ENCODE results near the gene VDAC1. TPM values are rescaled to one million over a fixed set of nuclear protein-coding genes. Genes with fewer than 3 reads are reported as not detected.

VDAC1 gene
- total RNA-seq, 1 donor from 2014 or later = 132 TPM

DNA sequence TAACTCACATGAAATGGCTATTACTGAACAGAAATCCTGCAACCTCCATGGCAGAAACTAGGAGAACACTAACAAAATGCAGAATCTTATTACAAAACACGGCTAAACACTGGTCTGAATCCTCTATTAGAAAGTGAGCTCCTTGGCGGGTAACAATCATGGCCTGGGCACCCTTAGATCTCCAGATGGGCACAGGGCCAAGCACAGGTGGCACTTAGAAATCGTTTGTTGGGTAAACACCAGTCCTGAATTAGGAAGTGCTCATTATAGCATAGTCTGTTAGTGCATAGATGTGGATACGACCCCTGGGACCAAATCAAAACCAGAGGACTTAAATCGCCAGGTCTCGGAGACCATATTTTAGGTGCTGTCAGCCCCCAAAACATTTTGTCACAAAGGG is 14.4 kb downstream of the VDAC1 start:
- no peaks in the 10 kb centered on the region for H3K36me3 Mint-ChIP-seq (ENCODE audit: unreplicated experiment)

DNA sequence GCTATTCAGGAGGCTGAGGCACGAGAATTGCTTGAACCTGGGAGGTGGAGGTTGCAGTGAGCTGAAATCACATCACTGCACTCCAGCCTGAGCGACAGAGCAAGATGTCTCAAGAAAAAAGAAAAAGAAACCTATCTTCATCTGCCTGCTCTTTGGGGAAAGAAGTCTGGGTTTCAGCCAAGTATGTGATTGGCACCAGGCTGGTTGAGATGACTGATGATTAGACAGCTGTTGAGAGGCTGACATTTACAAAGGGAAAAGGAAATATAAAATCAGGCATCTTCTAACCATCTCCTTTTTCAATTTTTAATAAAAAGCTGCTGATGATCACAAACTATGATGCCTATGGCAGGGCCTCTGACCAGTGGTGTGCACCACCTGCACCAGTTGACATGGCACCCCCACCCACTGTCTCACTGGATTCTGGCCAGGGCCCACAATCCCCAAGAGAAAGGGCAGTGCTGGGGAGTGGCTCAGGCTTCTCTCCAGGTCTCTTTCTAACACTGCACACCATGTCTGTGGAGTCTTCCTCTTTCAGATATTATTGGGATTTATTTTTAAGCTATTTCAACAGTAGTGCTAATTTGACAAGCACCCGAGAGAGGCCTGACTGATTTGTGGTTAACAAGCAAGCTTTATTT is 19.1 kb downstream of the VDAC1 start:
- TF ChIP-seq, protein P1, sequence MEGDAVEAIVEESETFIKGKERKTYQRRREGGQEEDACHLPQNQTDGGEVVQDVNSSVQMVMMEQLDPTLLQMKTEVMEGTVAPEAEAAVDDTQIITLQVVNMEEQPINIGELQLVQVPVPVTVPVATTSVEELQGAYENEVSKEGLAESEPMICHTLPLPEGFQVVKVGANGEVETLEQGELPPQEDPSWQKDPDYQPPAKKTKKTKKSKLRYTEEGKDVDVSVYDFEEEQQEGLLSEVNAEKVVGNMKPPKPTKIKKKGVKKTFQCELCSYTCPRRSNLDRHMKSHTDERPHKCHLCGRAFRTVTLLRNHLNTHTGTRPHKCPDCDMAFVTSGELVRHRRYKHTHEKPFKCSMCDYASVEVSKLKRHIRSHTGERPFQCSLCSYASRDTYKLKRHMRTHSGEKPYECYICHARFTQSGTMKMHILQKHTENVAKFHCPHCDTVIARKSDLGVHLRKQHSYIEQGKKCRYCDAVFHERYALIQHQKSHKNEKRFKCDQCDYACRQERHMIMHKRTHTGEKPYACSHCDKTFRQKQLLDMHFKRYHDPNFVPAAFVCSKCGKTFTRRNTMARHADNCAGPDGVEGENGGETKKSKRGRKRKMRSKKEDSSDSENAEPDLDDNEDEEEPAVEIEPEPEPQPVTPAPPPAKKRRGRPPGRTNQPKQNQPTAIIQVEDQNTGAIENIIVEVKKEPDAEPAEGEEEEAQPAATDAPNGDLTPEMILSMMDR (IDR thresholded peaks at IDR 0.05; ENCODE audit: partially characterized antibody, unreplicated experiment) = no peak

More for the DNA sequence above, 14.4 kb downstream of the VDAC1 start:
- H3K4me3 Mint-ChIP-seq (ENCODE audit: unreplicated experiment) = no peak overlapping the region
- peaks cover 2% of the 10 kb centered on the region for H3K27me3 Mint-ChIP-seq (ENCODE audit: unreplicated experiment)
- H3K9me3 Mint-ChIP-seq (ENCODE audit: unreplicated experiment) = peaks cover 1% of the 10 kb centered on the region
- H3K27ac Mint-ChIP-seq (ENCODE audit: unreplicated experiment) = no peak overlapping the region
- TF ChIP-seq, protein P1 (IDR thresholded peaks at IDR 0.05; ENCODE audit: partially characterized antibody, unreplicated experiment) = no peak
- no peak for DNase-seq
- H3K4me1 Mint-ChIP-seq (ENCODE audit: low read depth, unreplicated experiment) = peaks cover 31% of the 10 kb centered on the region

DNA sequence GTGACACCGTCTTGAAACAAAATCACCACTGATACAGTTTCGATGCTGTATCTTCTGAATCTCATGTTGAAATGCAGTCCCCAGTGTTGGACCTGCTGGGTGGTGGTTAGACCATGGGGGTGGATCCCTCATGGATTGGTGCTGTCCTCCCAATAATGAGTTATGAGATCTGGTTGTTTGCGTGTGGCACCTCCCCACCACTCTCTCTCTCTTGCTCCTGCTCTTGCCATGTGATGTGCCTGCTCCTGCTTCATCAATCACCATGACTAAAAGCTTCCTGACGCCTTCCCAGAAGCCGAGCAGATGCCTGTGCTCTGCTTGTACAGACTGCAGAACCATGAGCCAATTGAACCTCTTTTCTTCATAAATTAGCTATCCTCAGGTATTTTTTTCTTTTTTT is 21.1 kb downstream of the VDAC1 start:
- Mint-ChIP-seq H3K36me3 (ENCODE audit: unreplicated experiment) (peaks cover 4% of the 10 kb centered on the region), H3K27me3 (ENCODE audit: unreplicated experiment) (no peaks in the 10 kb centered on the region), H3K4me3 (ENCODE audit: unreplicated experiment) (no peak overlapping the region), H3K27ac (ENCODE audit: unreplicated experiment) (no peak overlapping the region), H3K9me3 (ENCODE audit: unreplicated experiment) (no peaks in the 10 kb centered on the region), H3K4me1 (ENCODE audit: low read depth, unreplicated experiment) (peaks cover 5% of the 10 kb centered on the region)
- no peak for DNase-seq
- TF ChIP-seq, protein P1 (IDR thresholded peaks at IDR 0.05; ENCODE audit: partially characterized antibody, unreplicated experiment) = no peak

More for the DNA sequence above, 19.1 kb downstream of the VDAC1 start:
- Mint-ChIP-seq H3K4me1 (ENCODE audit: low read depth, unreplicated experiment) (peaks cover 7% of the 10 kb centered on the region), H3K4me3 (ENCODE audit: unreplicated experiment) (no peak overlapping the region), H3K9me3 (ENCODE audit: unreplicated experiment) (no peaks in the 10 kb centered on the region), H3K27ac (ENCODE audit: unreplicated experiment) (no peak overlapping the region), H3K27me3 (ENCODE audit: unreplicated experiment) (no peaks in the 10 kb centered on the region), H3K36me3 (ENCODE audit: unreplicated experiment) (peaks cover 4% of the 10 kb centered on the region)
- DNase-seq = no peak

DNA sequence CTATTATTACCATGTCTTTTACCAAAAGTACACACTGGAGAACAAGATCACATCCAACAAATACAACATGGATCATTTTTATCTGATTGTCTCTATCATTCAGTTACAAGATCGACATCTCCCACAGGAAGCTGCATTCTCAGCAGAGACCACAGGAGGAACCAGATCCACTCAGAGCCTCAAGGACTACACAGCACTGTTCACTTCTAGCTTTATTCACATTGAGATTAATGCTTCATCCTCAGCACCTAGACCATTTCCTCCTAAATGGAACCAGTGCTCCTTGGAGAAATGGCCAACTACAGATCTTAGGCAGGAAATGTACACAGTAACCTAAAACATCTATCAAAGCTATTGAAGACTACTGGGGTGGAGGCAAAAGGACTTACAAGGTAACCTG is 23.1 kb downstream of the VDAC1 start:
- DNase-seq = no peak
- TF ChIP-seq, protein P1 (IDR thresholded peaks at IDR 0.05; ENCODE audit: partially characterized antibody, unreplicated experiment) = no peak
- peaks cover 5% of the 10 kb centered on the region for H3K4me1 Mint-ChIP-seq (ENCODE audit: low read depth, unreplicated experiment)
- H3K36me3 Mint-ChIP-seq (ENCODE audit: unreplicated experiment) = peaks cover 4% of the 10 kb centered on the region
- H3K27me3 Mint-ChIP-seq (ENCODE audit: unreplicated experiment) = no peaks in the 10 kb centered on the region
- no peak overlapping the region for H3K4me3 Mint-ChIP-seq (ENCODE audit: unreplicated experiment)
- no peak overlapping the region for H3K27ac Mint-ChIP-seq (ENCODE audit: unreplicated experiment)
- no peaks in the 10 kb centered on the region for H3K9me3 Mint-ChIP-seq (ENCODE audit: unreplicated experiment)

DNA sequence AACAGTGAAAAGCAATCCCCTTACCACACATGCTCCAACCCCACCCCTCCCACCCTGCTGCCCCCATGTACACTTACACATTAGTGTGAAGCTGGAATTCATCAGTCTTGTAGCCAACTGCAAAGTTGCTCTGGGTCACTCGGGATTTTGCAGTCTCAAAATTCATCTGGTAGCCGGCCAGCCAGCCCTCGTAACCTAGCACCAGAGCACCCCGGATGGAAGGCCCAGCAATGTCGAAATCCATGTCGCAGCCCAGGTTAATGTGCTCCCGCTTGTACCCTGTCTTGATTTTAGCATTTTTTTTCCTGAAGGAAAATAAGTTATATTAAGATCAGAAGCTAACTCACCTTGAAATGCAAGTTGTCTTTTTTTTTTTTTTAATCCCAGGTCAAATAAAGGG is 24.1 kb downstream of the VDAC1 start:
- Mint-ChIP-seq H3K4me3 (ENCODE audit: unreplicated experiment) (no peak overlapping the region), H3K4me1 (ENCODE audit: low read depth, unreplicated experiment) (peaks cover 5% of the 10 kb centered on the region), H3K36me3 (ENCODE audit: unreplicated experiment) (peaks cover 4% of the 10 kb centered on the region), H3K27ac (ENCODE audit: unreplicated experiment) (no peak overlapping the region), H3K9me3 (ENCODE audit: unreplicated experiment) (no peaks in the 10 kb centered on the region), H3K27me3 (ENCODE audit: unreplicated experiment) (no peaks in the 10 kb centered on the region)
- DNase-seq = no peak
- TF ChIP-seq, protein P1 (IDR thresholded peaks at IDR 0.05; ENCODE audit: partially characterized antibody, unreplicated experiment) = no peak
